ENCODE data around the gene UBXN10.

Gene UBXN10

DNA sequence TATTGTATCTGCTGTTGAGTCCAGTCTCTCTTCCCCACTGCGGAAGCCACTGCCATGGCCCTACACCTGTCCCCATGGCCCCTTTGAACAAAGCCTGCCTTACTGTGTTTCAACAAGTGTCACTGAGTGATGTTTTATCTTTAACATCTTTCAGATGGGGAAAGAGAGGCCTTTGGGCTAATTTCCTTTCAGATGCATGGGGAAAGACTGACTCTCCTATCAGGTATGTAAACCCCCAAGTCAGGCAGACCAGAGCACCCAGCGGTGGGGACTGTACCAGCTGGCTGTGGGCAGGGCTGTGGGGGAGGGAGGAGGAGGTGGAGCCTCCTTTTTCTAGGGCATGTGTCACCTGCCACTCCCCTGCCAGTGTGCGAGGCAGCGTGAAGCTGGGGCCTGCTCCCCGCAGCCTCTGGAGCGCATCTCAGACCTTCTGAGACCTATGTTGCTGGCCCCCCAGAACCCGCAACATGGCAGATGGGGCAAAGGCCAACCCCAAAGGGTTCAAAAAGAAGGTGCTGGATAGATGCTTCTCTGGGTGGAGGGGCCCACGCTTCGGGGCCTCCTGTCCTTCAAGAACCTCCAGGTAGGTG, 46.8 kb upstream of the UBXN10 start, which contains the start of gene PLA2G2F:
Gene PLA2G2F, plus strand, starts transcription at position 363 of the 590 bp plus-strand sequence. Its CDS starts 105 bp downstream, at position 468.
- TF ChIP-seq, protein P1, sequence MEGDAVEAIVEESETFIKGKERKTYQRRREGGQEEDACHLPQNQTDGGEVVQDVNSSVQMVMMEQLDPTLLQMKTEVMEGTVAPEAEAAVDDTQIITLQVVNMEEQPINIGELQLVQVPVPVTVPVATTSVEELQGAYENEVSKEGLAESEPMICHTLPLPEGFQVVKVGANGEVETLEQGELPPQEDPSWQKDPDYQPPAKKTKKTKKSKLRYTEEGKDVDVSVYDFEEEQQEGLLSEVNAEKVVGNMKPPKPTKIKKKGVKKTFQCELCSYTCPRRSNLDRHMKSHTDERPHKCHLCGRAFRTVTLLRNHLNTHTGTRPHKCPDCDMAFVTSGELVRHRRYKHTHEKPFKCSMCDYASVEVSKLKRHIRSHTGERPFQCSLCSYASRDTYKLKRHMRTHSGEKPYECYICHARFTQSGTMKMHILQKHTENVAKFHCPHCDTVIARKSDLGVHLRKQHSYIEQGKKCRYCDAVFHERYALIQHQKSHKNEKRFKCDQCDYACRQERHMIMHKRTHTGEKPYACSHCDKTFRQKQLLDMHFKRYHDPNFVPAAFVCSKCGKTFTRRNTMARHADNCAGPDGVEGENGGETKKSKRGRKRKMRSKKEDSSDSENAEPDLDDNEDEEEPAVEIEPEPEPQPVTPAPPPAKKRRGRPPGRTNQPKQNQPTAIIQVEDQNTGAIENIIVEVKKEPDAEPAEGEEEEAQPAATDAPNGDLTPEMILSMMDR (IDR thresholded peaks at IDR 0.05; ENCODE audit: low read depth, low read length): no peak
- no peaks in the 10 kb centered on the region for H3K36me3 ChIP-seq
- no peak for DNase-seq
- no peaks in the 10 kb centered on the region for H3K27me3 ChIP-seq (ENCODE audit: insufficient read depth, low read depth, severe bottlenecking)
- H3K4me3 ChIP-seq (ENCODE audit: low read depth, low read length): no peak within 1 kb of the TSS
- H3K9me3 ChIP-seq (ENCODE audit: severe bottlenecking): no peaks in the 10 kb centered on the region
- no peak within 1 kb of the TSS for H3K27ac ChIP-seq

DNA sequence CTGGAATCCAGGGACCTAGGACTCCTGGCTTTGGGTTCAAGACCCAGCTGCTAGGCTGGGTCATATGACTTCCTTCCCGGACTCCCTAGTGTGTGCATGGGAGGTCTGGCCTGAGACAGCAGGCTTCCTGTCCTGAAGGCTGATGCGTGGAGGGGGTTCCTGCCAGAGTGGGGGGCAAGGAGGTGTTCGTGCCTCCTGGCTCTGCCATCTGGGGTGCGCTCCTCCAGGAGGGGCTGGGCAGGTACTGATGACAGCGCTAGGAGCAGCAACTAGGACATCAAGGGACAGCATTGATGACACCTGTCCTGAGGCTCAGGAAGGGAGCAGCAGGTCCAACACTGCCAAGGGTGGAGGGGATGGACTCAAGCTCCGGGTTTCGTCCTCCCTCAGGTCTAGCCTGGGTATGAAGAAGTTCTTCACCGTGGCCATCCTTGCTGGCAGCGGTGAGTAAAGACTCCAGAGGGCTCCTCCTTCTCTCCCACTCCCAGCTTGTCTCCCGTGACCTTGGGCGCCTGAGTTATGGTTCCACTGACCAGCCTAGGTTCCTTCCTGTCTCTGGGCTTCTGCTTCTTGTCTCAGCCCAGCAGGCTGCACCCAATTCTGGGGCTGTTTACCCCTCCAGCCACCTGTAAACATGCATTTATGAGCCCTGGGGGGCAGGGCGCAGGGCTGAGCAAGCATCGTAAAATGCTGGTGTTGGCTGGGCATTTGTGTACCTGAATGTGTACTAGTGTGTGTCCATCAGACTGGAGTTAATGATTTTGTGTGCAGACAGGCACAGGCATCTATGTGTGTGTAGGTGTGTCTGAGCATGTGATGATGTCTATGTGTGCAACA, 45.9 kb upstream of the UBXN10 start:
- Histone ChIP-seq H3K36me3 (no peaks in the 10 kb centered on the region), H3K27ac (no peak overlapping the region), H3K27me3 (ENCODE audit: insufficient read depth, low read depth, severe bottlenecking) (no peaks in the 10 kb centered on the region), H3K9me3 (ENCODE audit: severe bottlenecking) (no peaks in the 10 kb centered on the region), H3K4me3 (ENCODE audit: low read depth, low read length) (no peak overlapping the region)
- DNase-seq: no peak
- TF ChIP-seq, protein P1 (IDR thresholded peaks at IDR 0.05; ENCODE audit: low read depth, low read length): no peak

DNA sequence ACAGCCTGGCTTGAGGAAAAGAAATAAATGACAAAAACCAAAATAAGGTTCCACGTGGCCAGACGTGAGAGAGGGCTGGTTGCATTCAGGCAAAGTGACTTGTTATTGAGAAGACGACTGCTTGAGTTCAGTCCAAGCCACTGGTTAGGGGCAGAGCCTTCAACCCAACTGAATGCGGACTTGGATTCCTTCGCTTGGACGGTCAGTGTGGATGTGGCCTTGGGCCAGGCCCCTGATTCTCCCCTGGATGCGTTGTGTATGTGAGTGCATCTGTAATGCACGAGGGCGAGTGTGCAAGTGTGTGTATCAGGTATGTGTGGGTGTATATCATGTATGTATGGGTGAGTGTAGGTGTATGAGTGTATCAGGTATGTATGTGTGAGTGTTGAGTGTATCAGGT, 44.9 kb upstream of the UBXN10 start:
- no peaks in the 10 kb centered on the region for H3K36me3 ChIP-seq
- TF ChIP-seq, protein P1 (IDR thresholded peaks at IDR 0.05; ENCODE audit: low read depth, low read length): no peak
- H3K27ac ChIP-seq: no peak overlapping the region
- no peak overlapping the region for H3K4me3 ChIP-seq (ENCODE audit: low read depth, low read length)
- H3K27me3 ChIP-seq (ENCODE audit: insufficient read depth, low read depth, severe bottlenecking): no peaks in the 10 kb centered on the region
- H3K9me3 ChIP-seq (ENCODE audit: severe bottlenecking): no peaks in the 10 kb centered on the region
- no peak for DNase-seq

DNA sequence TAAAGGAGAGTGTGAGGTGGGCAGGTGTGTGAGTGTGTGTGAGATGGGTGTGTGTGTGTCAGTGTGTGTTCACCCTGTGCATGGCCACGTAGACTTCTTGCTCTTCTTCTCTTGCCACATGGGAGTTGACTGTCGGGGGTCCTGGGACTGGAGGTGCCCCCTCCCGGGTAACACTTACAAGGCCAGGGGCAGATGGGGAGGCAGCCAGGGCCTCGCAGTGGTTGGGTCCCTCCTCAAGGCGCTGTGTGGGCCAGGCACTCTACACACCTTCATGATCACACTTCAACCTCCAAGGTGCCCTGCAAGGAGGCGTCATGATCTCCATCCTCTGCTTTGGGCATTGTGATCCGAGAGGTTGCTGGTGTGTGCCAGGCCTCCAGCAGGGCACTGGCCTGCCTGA, 44.4 kb upstream of the UBXN10 start:
- no peaks in the 10 kb centered on the region for H3K9me3 ChIP-seq (ENCODE audit: severe bottlenecking)
- TF ChIP-seq, protein P1 (IDR thresholded peaks at IDR 0.05; ENCODE audit: low read depth, low read length): no peak
- H3K27ac ChIP-seq: no peak overlapping the region
- no peak overlapping the region for H3K4me3 ChIP-seq (ENCODE audit: low read depth, low read length)
- no peaks in the 10 kb centered on the region for H3K36me3 ChIP-seq
- DNase-seq: no peak
- H3K27me3 ChIP-seq (ENCODE audit: insufficient read depth, low read depth, severe bottlenecking): no peaks in the 10 kb centered on the region

DNA sequence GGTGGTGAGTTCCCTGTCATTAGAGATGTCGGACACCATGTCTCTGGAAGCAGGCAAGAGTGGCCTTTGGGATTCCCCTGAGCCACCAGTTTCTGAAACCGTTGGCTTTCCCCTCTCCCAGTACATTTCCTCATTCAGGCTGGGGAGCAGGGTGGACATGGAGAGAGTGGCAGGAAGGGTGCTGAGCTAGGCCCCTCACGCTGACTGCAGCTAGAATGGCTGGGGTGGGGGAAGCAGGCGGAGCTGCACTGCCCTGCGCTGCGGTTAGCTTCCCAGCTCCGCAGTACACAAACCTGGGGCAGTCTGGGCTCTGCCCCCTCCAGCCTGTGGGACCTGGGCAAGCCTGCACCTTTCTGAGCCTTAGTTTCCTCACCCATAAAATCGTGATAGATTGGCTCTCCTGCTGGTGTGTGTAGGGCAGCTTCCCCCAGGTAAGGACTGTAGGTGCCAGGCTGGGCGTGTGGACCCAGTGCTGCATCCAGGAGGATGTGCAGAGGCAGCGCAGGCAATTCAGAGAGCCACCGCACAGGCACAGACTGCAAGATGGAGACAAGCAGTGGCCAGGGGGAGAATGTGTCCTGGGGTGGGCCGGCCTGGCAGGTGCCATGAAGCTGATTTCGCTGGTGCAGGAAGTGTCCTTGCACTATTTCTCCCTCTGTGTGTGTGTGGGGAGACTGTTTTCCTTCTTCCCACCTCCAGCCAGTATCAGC, 43.7 kb upstream of the UBXN10 start:
- no peaks in the 10 kb centered on the region for H3K27me3 ChIP-seq (ENCODE audit: insufficient read depth, low read depth, severe bottlenecking)
- TF ChIP-seq, protein P1 (IDR thresholded peaks at IDR 0.05; ENCODE audit: low read depth, low read length): no peak
- no peak for DNase-seq
- no peak overlapping the region for H3K27ac ChIP-seq
- H3K9me3 ChIP-seq (ENCODE audit: severe bottlenecking): no peaks in the 10 kb centered on the region
- H3K4me3 ChIP-seq (ENCODE audit: low read depth, low read length): no peak overlapping the region
- H3K36me3 ChIP-seq: no peaks in the 10 kb centered on the region
